ENCODE measurements around the gene GRAMD2B.

Gene GRAMD2B

GRCh38 chr5:126492939-126493338, 69.7 kb downstream of the GRAMD2B start:
- TF ChIP-seq CTCF (conservative IDR thresholded peaks at IDR 0.05), result peak; percentile 62

GRCh38 chr5:126494393-126494792, 71.2 kb downstream of the GRAMD2B start:
- no peak for TF ChIP-seq CTCF (conservative IDR thresholded peaks at IDR 0.05)
- no peak overlapping the region for H3K27ac ChIP-seq

More at GRCh38 chr5:126492939-126493338, 69.7 kb downstream of the GRAMD2B start:
- H3K27ac ChIP-seq, result no peak overlapping the region

DNA sequence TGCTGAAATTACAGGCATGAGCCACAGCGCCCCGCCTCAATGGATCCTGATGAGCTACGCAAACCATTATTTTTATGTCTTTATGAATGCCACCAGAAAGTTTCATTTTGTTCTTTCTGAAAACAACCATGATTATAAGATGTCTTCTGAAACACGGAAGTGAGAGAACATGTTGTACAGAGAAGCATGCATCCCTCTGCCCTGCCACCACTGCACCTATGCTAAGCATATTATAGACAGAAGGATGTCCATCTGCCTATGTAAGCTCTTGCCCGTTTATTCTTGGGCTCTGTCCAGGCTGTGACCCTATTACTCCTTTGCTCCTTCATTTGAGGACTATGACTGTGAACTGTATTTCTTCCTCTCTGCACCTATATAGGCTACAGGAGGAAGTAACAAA, 74.3 kb downstream of the GRAMD2B start:
- no peak for TF ChIP-seq CTCF (conservative IDR thresholded peaks at IDR 0.05)
- H3K27ac ChIP-seq, result no peak overlapping the region

DNA sequence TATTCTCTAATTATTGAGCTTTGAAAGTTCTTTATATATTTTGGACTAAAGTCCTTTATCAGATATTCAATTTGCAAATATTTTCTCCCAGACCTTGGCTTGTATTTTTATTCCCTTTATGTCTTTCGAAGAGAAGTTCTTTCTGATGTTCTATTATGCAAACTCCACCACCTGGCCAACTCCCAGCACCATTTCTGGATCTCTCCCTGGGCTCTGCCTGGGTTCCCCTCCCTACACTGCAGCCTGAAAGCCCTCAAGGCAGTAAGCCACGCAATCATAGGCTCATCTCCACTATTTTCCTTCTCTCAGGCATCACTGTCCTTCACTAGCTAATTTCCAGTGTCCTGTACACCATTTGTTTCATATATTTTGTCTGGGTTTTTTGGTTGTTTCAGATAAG, 76.1 kb downstream of the GRAMD2B start:
- TF ChIP-seq CTCF (conservative IDR thresholded peaks at IDR 0.05), result no peak
- H3K27ac ChIP-seq, result no peak overlapping the region

DNA sequence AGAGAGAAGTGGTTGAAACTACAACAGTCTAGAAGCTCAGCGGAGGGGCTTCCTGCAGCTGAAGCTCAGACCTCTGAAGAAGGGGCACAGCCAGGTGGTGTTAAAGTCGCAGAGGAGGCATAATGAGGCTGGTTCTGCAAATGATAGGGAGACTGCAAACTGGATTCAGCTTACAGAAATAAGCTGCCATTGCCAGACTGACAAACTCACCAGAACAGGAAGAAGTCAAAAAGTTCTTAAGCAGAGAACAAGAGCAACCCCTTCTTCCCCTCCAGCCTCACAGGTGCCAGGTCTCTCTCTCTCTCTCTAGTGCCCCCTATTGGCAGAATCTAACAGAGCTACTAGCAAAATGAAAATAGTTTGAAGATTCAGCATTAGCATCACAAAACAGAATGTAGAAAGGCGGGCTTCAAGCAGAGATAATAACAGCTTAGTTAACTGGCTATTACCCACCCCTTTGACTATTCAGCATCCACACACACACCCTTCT, 76.7 kb downstream of the GRAMD2B start:
- TF ChIP-seq CTCF (conservative IDR thresholded peaks at IDR 0.05), result peak; percentile 70
- H3K27ac ChIP-seq, result no peak overlapping the region

GRCh38 chr5:126501448-126501847, 78.2 kb downstream of the GRAMD2B start:
- H3K27ac ChIP-seq, result no peak overlapping the region
- no peak for TF ChIP-seq CTCF (conservative IDR thresholded peaks at IDR 0.05)

DNA sequence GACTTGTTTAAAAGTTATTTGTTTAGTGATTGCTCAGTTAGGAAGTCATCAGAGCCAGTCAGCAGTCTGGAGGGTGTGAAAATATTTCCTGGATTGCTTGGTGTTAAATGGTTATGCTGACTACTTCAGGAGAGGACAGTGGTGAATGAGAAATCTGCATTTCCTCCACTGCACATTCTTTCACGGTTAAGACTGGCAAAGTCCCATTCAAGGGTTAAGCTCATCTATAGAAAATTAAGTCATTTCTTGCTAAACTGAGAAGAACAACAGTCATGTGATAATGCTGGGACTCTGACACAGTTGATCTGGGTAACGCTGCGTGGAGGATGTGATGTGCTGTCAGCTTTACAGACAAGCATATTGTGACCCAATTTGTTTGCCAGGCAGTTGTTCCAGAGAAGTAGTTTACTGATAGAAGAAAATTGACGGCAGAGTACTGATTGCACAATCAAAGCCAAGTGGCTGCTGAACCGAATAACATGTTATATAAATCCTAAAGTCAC, 80.4 kb downstream of the GRAMD2B start:
- peak overlapping the region; percentile 39 for H3K27ac ChIP-seq
- no peak for TF ChIP-seq CTCF (conservative IDR thresholded peaks at IDR 0.05)

Data from VCaP (cell line).